WTC11 (cell line): ENCODE results near the gene FBRS.

ENCODE experiments used
- FOXJ3 ChIP-seq: sonication (generic); formaldehyde crosslinking; IDR thresholded peaks from 2 replicates; pipeline ENCODE4 v1.9.0; 2021; ENCODE audit warnings: missing genetic modification reagents, mild to moderate bottlenecking, borderline replicate concordance
- NR1H2 ChIP-seq: sonication (generic); formaldehyde crosslinking; IDR thresholded peaks from 2 replicates; pipeline ENCODE4 v1.9.0; 2021; ENCODE audit warnings: mild to moderate bottlenecking, moderate library complexity, missing genetic modification reagents
- SMAD4 ChIP-seq: sonication (generic); formaldehyde crosslinking; IDR thresholded peaks from 2 replicates; pipeline ENCODE4 v1.8.0; 2022; ENCODE audit warnings: mild to moderate bottlenecking, missing genetic modification reagents
- TEAD4 ChIP-seq: sonication (generic); formaldehyde crosslinking; IDR thresholded peaks from 2 replicates; pipeline ENCODE4 v1.8.0; 2022; ENCODE audit warnings: mild to moderate bottlenecking, missing genetic modification reagents
- ZNF138 ChIP-seq: sonication (generic); formaldehyde crosslinking; conservative IDR thresholded peaks from 2 replicates; pipeline ENCODE4 v1.8.1; 2022; ENCODE audit warnings: mild to moderate bottlenecking, moderate library complexity, missing genetic modification reagents
- TF ChIP-seq, protein P1 (sequence below): sonication (generic); formaldehyde crosslinking; conservative IDR thresholded peaks from 2 replicates; pipeline ENCODE4 v1.8.1; 2022; ENCODE audit warnings: mild to moderate bottlenecking, missing genetic modification reagents
- TF ChIP-seq, protein P2 (sequence below): fragments of 200-600 bp; IDR thresholded peaks from 2 replicates; pipeline ENCODE4 v1.8.0; 2022; ENCODE audit warnings: antibody characterized with exemption
- TF ChIP-seq, protein P3 (sequence below): sonication (generic); formaldehyde crosslinking; IDR thresholded peaks from 2 replicates; pipeline ENCODE4 v1.8.0; 2023; ENCODE audit warnings: missing genetic modification reagents, mild to moderate bottlenecking, borderline replicate concordance

DNA sequence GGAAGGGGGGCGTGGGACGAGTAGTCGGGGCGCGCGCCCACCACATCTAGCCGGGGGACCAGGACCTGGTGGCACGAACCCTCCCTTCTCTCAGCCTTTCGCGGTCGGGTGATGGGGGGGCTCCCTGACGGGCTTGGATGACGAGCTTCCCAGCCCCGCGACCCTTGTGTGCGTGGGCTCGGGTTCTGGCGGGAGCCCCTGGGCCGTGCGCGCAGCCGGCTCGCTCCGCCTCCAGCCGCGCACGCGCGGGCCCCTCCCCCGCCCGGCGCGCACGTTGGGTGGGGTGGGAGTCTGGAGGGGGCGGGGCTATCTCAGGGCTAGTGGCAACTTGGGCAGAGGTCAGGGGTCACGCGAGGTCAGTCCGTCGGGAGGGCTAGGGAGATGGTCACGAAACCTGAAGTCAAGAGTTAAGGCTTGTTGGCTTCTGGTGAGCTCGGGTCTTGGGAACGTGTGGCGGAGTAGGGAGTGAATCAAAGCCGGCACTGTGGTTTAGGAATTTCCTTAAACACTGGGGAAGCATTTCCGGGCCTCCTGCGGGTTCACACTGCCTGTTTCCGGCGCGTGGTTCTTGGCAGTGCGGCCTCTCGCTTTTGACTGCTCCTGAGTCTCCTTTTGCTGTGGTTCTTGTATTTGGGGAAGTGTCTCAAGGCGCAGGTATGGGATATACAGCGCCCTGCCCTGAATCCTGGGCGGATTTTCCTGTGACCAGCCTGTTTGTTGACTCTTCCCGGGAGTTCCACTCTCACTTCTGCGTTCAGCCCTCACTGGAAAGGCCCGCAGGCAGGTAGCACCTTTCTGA is 40.8 kb downstream of the FBRS start, which contains the start of gene SRCAP:
- TF ChIP-seq ZNF138 (no peak), FOXJ3 (CRISPR knock-in tag) (no peak), SMAD4 (CRISPR knock-in tag) (no peak), TEAD4 (peak; percentile 8; the same call in 1 of the 2 replicates), NR1H2 (CRISPR knock-in tag) (no peak)
- TF ChIP-seq, protein P1, sequence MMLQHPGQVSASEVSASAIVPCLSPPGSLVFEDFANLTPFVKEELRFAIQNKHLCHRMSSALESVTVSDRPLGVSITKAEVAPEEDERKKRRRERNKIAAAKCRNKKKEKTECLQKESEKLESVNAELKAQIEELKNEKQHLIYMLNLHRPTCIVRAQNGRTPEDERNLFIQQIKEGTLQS (CRISPR knock-in tag), result no peak
- TF ChIP-seq, protein P2, sequence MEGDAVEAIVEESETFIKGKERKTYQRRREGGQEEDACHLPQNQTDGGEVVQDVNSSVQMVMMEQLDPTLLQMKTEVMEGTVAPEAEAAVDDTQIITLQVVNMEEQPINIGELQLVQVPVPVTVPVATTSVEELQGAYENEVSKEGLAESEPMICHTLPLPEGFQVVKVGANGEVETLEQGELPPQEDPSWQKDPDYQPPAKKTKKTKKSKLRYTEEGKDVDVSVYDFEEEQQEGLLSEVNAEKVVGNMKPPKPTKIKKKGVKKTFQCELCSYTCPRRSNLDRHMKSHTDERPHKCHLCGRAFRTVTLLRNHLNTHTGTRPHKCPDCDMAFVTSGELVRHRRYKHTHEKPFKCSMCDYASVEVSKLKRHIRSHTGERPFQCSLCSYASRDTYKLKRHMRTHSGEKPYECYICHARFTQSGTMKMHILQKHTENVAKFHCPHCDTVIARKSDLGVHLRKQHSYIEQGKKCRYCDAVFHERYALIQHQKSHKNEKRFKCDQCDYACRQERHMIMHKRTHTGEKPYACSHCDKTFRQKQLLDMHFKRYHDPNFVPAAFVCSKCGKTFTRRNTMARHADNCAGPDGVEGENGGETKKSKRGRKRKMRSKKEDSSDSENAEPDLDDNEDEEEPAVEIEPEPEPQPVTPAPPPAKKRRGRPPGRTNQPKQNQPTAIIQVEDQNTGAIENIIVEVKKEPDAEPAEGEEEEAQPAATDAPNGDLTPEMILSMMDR, result no peak
- TF ChIP-seq, protein P3, sequence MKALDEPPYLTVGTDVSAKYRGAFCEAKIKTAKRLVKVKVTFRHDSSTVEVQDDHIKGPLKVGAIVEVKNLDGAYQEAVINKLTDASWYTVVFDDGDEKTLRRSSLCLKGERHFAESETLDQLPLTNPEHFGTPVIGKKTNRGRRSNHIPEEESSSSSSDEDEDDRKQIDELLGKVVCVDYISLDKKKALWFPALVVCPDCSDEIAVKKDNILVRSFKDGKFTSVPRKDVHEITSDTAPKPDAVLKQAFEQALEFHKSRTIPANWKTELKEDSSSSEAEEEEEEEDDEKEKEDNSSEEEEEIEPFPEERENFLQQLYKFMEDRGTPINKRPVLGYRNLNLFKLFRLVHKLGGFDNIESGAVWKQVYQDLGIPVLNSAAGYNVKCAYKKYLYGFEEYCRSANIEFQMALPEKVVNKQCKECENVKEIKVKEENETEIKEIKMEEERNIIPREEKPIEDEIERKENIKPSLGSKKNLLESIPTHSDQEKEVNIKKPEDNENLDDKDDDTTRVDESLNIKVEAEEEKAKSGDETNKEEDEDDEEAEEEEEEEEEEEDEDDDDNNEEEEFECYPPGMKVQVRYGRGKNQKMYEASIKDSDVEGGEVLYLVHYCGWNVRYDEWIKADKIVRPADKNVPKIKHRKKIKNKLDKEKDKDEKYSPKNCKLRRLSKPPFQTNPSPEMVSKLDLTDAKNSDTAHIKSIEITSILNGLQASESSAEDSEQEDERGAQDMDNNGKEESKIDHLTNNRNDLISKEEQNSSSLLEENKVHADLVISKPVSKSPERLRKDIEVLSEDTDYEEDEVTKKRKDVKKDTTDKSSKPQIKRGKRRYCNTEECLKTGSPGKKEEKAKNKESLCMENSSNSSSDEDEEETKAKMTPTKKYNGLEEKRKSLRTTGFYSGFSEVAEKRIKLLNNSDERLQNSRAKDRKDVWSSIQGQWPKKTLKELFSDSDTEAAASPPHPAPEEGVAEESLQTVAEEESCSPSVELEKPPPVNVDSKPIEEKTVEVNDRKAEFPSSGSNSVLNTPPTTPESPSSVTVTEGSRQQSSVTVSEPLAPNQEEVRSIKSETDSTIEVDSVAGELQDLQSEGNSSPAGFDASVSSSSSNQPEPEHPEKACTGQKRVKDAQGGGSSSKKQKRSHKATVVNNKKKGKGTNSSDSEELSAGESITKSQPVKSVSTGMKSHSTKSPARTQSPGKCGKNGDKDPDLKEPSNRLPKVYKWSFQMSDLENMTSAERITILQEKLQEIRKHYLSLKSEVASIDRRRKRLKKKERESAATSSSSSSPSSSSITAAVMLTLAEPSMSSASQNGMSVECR, result peak; percentile 43; the same call in 1 of the 2 replicates
